Endodermal cell (in vitro differentiated cells): Measurements from ENCODE around the gene GUCY2C. TPM values are rescaled to one million over a fixed set of nuclear protein-coding genes. Genes with fewer than 3 reads are reported as not detected.
A peak's percentile ranks its signal among the peaks of the same experiment; 100 is the strongest.

Experiments
- DNase-seq: peaks from one replicate; pipeline ENCODE4 v3.0.0-alpha.2; 2017
- H3K27ac ChIP-seq: 2 replicates; pipeline ENCODE4 v1.5.1; 2013; ENCODE audit warnings: mild to moderate bottlenecking, low read depth, low read length, moderate library complexity
- H3K27me3 ChIP-seq: 2 replicates; pipeline ENCODE4 v1.6.1; 2013; ENCODE audit warnings: mild to moderate bottlenecking, low read length, moderate library complexity; ENCODE audit not compliant: insufficient read depth, control insufficient read depth, poor library complexity, severe bottlenecking
- H3K36me3 ChIP-seq: 2 replicates; pipeline ENCODE4 v1.7.0; 2013; ENCODE audit warnings: mild to moderate bottlenecking, low read length, moderate library complexity; ENCODE audit not compliant: control insufficient read depth, insufficient read depth
- H3K4me1 ChIP-seq: one replicate; pipeline ENCODE4 v1.7.0; 2013; ENCODE audit warnings: low read length; ENCODE audit not compliant: control insufficient read depth, insufficient read depth
- H3K4me3 ChIP-seq: 2 replicates; pipeline ENCODE4 v1.5.1; 2013; ENCODE audit warnings: mild to moderate bottlenecking, low read length, moderate library complexity
- H3K9ac ChIP-seq: 2 replicates; pipeline ENCODE4 v1.6.1; 2013; ENCODE audit warnings: mild to moderate bottlenecking, low read length, moderate library complexity; ENCODE audit not compliant: poor library complexity, severe bottlenecking; ENCODE audit errors: extremely low read depth
- H3K9me3 ChIP-seq: 2 replicates; pipeline ENCODE4 v1.6.1; 2013; ENCODE audit warnings: mild to moderate bottlenecking, low read length, moderate library complexity; ENCODE audit not compliant: control insufficient read depth
- H3K27ac Mint-ChIP-seq: 2 replicates; pipeline ENCODE4 v1.8.0; 2020; ENCODE audit warnings: mixed read lengths
- H3K27me3 Mint-ChIP-seq: 2 replicates; pipeline ENCODE4 v1.8.0; 2021; ENCODE audit warnings: mild to moderate bottlenecking, mixed read lengths; ENCODE audit not compliant: insufficient read depth
- H3K36me3 Mint-ChIP-seq: 2 replicates; pipeline ENCODE4 v1.8.0; 2020; ENCODE audit warnings: low read depth, mixed read lengths
- H3K4me1 Mint-ChIP-seq: 2 replicates; pipeline ENCODE4 v1.8.0; 2020; ENCODE audit warnings: mixed read lengths
- H3K4me3 Mint-ChIP-seq: 2 replicates; pipeline ENCODE4 v1.8.0; 2020; ENCODE audit warnings: mild to moderate bottlenecking, moderate library complexity, mixed read lengths
- H3K9me3 Mint-ChIP-seq: 2 replicates; pipeline ENCODE4 v1.8.0; 2020; ENCODE audit warnings: mild to moderate bottlenecking, mixed read lengths
- WGBS, 2 experiments: methylation state at CpG; one replicate each; pipeline versions ENCODE4 v1.1.5 to v1.1.7; 2013; ENCODE audit warnings: missing lambda C conversion rate in 2 of 2, mixed read lengths in 1 of 2; ENCODE audit not compliant: insufficient coverage in 1 of 2, insufficient read length in 1 of 2; 5-methylcytosine and 5-hydroxymethylcytosine counted together
- total RNA-seq, 2 donors: library from RNA; stranded (reverse); fragmentation: NEBNext Ultra II Directional in 1 of 2; extraction: Animal tissue kit (Norgen Biotek cat#: 25700) in 1 of 2; gene quantifications; 2 replicates in 1 of 2; 3 replicates in 1 of 2; pipeline ENCODE4 v1.2.1, GENCODE V29; 2021
- TF ChIP-seq, protein P1 (sequence below): fragments of 200-600 bp; sonication (generic); conservative IDR thresholded peaks from 2 replicates; pipeline ENCODE4 v1.5.0; 2021; ENCODE audit warnings: antibody characterized with exemption, mild to moderate bottlenecking

The GUCY2C gene
- total RNA-seq, 2 donors from 2014 or later: 1.4 to 2.4 TPM

GRCh38 chr12:14578646-14579045, 117.8 kb downstream of the GUCY2C start:
- H3K27ac ChIP-seq: no peak overlapping the region
- H3K9ac ChIP-seq: no peak overlapping the region
- H3K27me3 Mint-ChIP-seq: no peaks in the 10 kb centered on the region
- H3K4me3 Mint-ChIP-seq: no peak overlapping the region
- no peak overlapping the region for H3K4me3 ChIP-seq
- TF ChIP-seq, protein P1, sequence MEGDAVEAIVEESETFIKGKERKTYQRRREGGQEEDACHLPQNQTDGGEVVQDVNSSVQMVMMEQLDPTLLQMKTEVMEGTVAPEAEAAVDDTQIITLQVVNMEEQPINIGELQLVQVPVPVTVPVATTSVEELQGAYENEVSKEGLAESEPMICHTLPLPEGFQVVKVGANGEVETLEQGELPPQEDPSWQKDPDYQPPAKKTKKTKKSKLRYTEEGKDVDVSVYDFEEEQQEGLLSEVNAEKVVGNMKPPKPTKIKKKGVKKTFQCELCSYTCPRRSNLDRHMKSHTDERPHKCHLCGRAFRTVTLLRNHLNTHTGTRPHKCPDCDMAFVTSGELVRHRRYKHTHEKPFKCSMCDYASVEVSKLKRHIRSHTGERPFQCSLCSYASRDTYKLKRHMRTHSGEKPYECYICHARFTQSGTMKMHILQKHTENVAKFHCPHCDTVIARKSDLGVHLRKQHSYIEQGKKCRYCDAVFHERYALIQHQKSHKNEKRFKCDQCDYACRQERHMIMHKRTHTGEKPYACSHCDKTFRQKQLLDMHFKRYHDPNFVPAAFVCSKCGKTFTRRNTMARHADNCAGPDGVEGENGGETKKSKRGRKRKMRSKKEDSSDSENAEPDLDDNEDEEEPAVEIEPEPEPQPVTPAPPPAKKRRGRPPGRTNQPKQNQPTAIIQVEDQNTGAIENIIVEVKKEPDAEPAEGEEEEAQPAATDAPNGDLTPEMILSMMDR: no peak
- no peaks in the 10 kb centered on the region for H3K4me1 ChIP-seq
- DNase-seq: no peak
- H3K27ac Mint-ChIP-seq: no peak overlapping the region
- no peaks in the 10 kb centered on the region for H3K27me3 ChIP-seq
- H3K36me3 Mint-ChIP-seq: no peaks in the 10 kb centered on the region
- H3K9me3 Mint-ChIP-seq: no peaks in the 10 kb centered on the region
- H3K36me3 ChIP-seq: no peaks in the 10 kb centered on the region
- H3K4me1 Mint-ChIP-seq: peaks cover 5% of the 10 kb centered on the region
- WGBS, 2 experiments: 95 to 96% methylated on average over 8 of the region's 8 CpGs
- no peaks in the 10 kb centered on the region for H3K9me3 ChIP-seq

- TF ChIP-seq, protein P1: no peak
- no peak for DNase-seq
- Histone ChIP-seq H3K27me3 (no peaks in the 10 kb centered on the region), H3K4me1 (no peaks in the 10 kb centered on the region), H3K4me3 (no peak overlapping the region), H3K9me3 (no peaks in the 10 kb centered on the region), H3K36me3 (no peaks in the 10 kb centered on the region), H3K9ac (no peak overlapping the region), H3K27ac (no peak overlapping the region)
- Mint-ChIP-seq H3K9me3 (no peaks in the 10 kb centered on the region), H3K4me1 (peaks cover 5% of the 10 kb centered on the region), H3K4me3 (no peak overlapping the region), H3K27me3 (no peaks in the 10 kb centered on the region), H3K27ac (no peak overlapping the region), H3K36me3 (no peaks in the 10 kb centered on the region)
- WGBS, 2 experiments: 96 to 100% methylated on average over 1 of the region's 1 CpG
Observed at GRCh38 chr12:14577344-14577743, 119.1 kb downstream of the GUCY2C start.

GRCh38 chr12:14576896-14577295, 119.5 kb downstream of the GUCY2C start:
- Mint-ChIP-seq H3K9me3 (no peaks in the 10 kb centered on the region), H3K4me3 (no peak overlapping the region), H3K27ac (peak overlapping the region; percentile 16), H3K36me3 (no peaks in the 10 kb centered on the region), H3K4me1 (peaks cover 9% of the 10 kb centered on the region), H3K27me3 (no peaks in the 10 kb centered on the region)
- Histone ChIP-seq H3K27ac (no peak overlapping the region), H3K4me3 (no peak overlapping the region), H3K4me1 (no peaks in the 10 kb centered on the region), H3K9me3 (no peaks in the 10 kb centered on the region), H3K27me3 (no peaks in the 10 kb centered on the region), H3K36me3 (no peaks in the 10 kb centered on the region), H3K9ac (no peak overlapping the region)
- DNase-seq: no peak
- 83 to 86% methylated on average over 8 of the region's 8 CpGs for WGBS, 2 experiments
- TF ChIP-seq, protein P1: no peak
